Measurements from ENCODE around the gene HS3ST6. TPM values are rescaled to one million over a fixed set of nuclear protein-coding genes. Genes with fewer than 3 reads are reported as not detected.
A peak's percentile ranks its signal among the peaks of the same experiment; 100 is the strongest.
"Not testable (repeated sequence)": the region's sequence is repeated elsewhere in the genome, so short reads cannot be mapped to it uniquely, and the experiment has no call there.

HS3ST6 gene
- total RNA-seq, 1 donor: not detected

DNA sequence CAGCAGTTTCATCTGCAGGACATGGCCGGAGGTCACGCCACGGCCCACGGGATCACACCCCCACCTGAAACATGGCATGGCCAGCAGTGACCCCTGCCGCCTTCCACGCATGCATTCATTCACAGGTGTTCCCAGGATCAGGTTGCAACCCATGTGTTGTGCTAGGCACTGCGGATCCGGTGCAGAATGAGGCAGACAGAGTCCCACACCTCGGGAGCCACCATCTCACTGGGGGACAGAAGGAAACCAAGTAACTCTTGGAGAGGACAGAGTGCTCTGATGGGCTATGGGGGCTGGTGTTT lies 29.1 kb upstream of the HS3ST6 start:
- no peak for DNase-seq (ENCODE audit: low read depth in 2 of 3, low spot score in 2 of 3)

- DNase-seq (ENCODE audit: low read depth in 2 of 3, low spot score in 2 of 3): no peak
Observed at GRCh38 chr16:1946495-1947368, 28.5 kb upstream of the HS3ST6 start.

- no peak for DNase-seq (ENCODE audit: low read depth in 2 of 3, low spot score in 2 of 3)
Observed at GRCh38 chr16:1945559-1946391, 27.6 kb upstream of the HS3ST6 start.

GRCh38 chr16:1944612-1945199 lies 26.5 kb upstream of the HS3ST6 start:
- no peak for DNase-seq (ENCODE audit: low read depth in 2 of 3, low spot score in 2 of 3)

DNA sequence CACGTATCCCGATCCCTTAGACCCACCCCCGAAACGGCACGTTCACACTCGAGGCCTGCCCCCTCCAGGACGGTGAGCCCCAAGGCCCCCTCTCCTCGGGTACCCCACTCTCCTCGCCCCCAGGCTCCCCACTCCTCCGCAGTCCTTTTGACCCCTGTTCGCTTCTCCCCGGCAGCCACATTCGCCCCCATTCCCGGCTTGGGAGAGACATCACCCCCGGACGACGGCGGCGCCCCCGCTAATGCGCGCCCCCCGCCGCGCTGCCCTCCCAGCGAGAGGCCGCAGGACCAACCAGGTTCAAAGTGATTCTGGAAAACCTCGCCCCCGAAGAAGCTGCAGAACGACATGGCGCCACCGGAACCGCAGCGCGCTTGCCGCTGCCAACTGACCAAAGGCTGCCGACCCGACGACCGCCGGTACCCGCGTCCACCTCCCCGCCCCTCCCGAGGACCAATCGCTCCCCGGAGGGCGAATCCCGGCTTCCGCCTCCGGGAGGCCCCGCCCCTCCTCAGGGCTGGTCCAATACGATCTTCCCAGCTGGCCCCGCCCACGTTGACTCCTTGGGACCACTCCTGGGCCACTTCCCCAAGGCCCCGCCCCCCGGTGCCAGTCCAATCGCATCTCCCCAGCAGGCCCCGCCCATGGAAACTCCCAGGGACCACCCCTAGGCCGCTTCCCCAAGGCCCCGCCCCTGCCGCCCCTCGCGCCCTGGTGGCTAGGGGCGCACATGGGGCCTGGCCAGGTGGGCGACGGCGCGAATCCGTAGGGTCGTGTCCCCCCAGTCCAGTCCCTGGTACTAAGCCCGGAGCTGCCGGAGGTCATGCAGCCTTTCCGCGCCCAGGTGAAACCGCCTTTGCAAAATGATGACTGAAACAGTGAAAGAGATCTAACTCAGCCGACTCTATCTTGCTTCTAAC lies 24.9 kb upstream of the HS3ST6 start, which contains the start of gene MSRB1:
MSRB1 (minus strand) TSS at position 390 of the 917 bp plus-strand sequence; CDS start at position 347, 43 bp downstream.
- peak; percentile 88 to 100 (median 99) for DNase-seq (ENCODE audit: low read depth in 2 of 3, low spot score in 2 of 3)

GRCh38 chr16:1942047-1942809 lies 24.0 kb upstream of the HS3ST6 start:
- DNase-seq (ENCODE audit: low read depth in 2 of 3, low spot score in 2 of 3): peak in 2 of 3 donors; percentile 67 to 70

DNA sequence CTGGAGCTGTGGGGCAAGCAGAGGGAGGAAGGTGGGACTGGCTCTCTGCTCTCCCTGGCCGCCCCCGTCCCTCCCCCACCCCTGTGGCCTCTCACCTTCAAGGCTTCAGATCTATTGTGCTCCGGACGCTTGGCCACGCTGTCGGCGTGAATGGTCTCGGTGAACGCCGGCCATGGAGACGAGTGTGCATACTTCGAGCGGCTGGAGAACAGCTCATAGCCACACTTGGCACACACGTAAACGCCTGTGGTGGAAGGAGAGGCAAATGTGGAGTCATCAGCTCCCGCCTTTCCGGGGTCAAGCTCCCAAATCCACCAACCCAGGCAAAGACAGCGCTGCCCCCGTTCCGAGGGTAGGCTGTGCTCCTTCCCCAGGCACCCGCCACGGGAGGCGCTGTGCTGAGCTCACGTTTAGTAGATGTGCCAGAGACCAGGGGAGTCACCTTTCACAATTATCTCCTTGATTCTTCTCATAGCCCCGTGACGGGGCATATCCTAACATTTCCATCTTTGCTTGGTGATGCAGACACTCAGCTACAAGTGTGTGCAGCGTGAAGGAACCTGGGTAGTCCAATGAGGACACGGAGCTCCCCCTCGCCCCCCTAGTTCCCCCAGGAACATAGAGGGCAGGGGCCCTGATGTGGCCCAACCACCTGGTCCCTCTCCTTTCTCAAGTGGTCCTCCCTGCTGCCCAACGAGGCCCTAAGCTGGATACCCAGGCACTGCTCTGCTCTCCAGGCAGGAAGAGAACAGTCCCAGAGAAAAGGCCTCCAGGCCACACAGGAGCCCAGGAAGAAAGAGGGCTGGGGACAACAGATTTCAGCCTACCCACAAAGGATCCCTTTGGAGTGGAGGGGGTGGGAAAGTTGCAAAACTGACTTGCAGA lies 23.2 kb upstream of the HS3ST6 start:
- DNase-seq (ENCODE audit: low read depth in 2 of 3, low spot score in 2 of 3): no peak

GRCh38 chr16:1940273-1941161 lies 22.3 kb upstream of the HS3ST6 start:
- DNase-seq (ENCODE audit: low read depth in 2 of 3, low spot score in 2 of 3): no peak

DNA sequence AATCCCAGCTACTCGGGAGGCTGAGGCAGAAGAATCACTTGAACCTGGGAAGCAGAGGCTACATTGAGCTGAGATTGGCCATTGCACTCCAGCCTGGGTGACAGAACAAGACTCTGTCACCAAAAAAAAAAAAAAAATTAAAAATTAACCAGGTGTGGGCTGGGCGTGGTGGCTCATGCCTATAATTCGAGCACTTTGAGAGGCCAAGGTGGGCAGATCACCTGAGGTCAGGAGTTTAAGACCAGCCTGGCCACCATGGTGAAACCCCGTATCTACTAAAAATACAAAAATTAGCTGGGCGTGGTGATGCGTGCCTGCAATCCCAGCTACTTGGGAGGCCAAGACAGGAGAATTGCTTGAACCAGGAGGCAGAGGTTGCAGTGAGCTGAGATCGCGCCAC lies 21.6 kb upstream of the HS3ST6 start:
- DNase-seq (ENCODE audit: low read depth in 2 of 3, low spot score in 2 of 3): not testable (repeated sequence)

DNA sequence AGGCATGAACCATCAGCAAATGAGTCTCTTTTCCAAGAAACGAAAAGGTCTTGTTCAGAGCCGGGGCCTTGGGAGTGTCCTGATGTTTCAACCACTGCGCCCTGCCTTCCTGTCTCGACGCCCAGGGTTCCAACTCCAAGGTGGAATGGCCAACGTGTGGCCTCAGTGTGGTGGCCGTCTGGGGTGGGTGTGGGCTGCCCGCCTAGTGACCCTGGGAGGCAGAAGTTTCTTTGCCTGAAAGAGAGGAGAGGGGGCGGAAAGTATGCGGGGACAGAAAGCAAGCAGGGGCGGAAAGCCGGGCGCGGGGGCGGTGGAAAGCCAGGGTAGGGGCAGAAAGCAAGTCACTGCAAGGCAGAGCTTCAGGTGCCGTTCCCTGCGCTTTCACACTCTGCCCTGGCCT lies 20.7 kb upstream of the HS3ST6 start:
- no peak for DNase-seq (ENCODE audit: low read depth in 2 of 3, low spot score in 2 of 3)

- DNase-seq (ENCODE audit: low read depth in 2 of 3, low spot score in 2 of 3): no peak
Observed at GRCh38 chr16:1938316-1938715, 20.1 kb upstream of the HS3ST6 start.

DNA sequence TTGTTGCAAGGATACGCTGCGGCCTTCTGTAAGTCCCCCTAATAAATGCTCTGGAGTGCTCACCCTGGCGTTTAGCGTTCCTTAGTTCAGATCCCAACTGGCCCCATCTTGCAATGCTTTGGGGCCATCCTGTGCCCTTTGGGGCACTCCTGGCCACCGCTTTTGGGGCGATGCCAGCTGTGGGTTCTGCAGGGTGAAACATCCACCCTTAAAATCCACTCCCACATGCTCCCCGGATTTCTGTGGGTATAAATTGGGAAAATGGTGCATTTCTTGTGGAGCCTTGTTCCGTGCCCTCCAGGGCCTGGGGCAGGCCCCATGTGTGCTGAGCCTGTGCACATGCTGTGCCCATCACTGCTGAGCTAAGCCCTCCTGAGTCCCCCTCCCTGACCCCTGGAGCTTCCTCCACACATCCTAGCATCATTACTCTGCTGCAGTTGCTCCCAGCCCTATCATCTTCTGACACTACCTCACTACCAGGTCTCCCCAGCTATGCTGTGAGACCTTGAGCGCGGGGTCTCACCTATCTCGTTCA lies 18.8 kb upstream of the HS3ST6 start:
- no peak for DNase-seq (ENCODE audit: low read depth in 2 of 3, low spot score in 2 of 3)

- DNase-seq (ENCODE audit: low read depth in 2 of 3, low spot score in 2 of 3): no peak
Observed at GRCh38 chr16:1933097-1933661, 15.0 kb upstream of the HS3ST6 start.

DNA sequence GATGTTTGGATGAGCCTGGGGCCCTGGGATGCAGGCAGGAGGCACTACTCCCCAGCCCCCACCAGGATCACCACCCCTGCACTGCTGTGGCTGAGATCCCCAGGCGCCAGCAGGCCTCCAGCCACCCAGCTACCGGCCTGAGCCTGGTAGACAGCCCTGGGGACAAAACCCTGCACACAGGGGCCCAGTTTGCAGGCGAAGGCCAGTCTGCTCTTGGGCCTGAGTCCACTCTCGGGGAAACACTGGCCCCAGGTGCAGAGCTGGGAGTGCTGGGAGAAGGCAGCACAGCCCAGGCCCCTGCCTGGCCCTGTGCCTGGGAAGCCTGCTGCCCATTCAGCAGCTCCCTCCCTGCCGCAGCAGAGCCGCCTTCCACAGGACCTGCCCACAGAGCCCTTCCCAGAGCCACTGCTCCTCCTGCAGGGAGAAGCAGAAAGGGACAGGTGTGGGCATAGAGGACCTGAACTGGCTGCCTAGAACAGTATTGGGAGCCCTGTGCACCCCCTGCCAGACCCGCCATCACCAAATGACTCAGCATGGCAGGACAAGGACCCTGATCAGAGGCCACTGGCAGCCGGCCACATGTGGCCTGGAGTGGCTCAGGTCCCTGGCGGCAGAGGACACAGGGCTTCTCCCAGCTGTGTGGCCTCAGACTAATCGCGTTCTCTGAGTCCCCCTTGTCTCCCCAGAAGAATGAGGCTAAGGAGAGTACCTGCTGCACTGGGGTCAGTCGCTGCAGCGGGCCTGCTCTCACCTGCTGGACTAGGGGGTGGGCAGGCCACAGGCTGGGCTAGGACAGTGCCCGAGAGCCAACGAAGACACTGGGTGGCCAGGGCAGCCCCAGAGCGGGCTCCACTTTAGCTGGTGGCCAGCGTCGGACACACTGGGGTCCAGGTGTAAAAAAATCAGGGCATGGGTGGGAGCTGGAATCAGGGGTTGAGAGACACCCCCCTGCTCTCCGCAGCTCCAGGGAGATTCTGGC lies 14.1 kb upstream of the HS3ST6 start:
- DNase-seq (ENCODE audit: low read depth in 2 of 3, low spot score in 2 of 3): no peak

GRCh38 chr16:1930338-1930720 lies 12.1 kb upstream of the HS3ST6 start:
- DNase-seq (ENCODE audit: low read depth in 2 of 3, low spot score in 2 of 3): no peak

All from hematopoietic multipotent progenitor cell (in vitro differentiated cells).